ENCODE data around the gene MGAT4A.

- no peak for TF ChIP-seq POLR2AphosphoS5 (IDR thresholded peaks at IDR 0.05; ENCODE audit: low read depth, low read length)
- TF ChIP-seq POLR2A (IDR thresholded peaks at IDR 0.05; ENCODE audit: low read depth, low read length), result no peak
- TF ChIP-seq TAF1 (IDR thresholded peaks at IDR 0.05; ENCODE audit: low read depth, low read length), result no peak
- no peak for TF ChIP-seq SPI1 (IDR thresholded peaks at IDR 0.05; ENCODE audit: low read depth, low read length)
- no peak for TF ChIP-seq POU2F2 (IDR thresholded peaks at IDR 0.05; ENCODE audit: low read depth, low read length)
Measured at GRCh38 chr2:98674233-98674964, 56.5 kb downstream of the MGAT4A start.

Measured in GM12891 (cell line).